ENCODE measurements around the gene TRAK2. TPM values are rescaled to one million over a fixed set of nuclear protein-coding genes. Genes with fewer than 3 reads are reported as not detected.
"Not testable (repeated sequence)": the region's sequence is repeated elsewhere in the genome, so short reads cannot be mapped to it uniquely, and the experiment has no call there.

The TRAK2 gene
- total and polyA plus RNA-seq, 2 donors (not counting 3 experiments of a cell fraction or from before 2014, with no cell fraction given) = 9.7 to 35.7 TPM

DNA sequence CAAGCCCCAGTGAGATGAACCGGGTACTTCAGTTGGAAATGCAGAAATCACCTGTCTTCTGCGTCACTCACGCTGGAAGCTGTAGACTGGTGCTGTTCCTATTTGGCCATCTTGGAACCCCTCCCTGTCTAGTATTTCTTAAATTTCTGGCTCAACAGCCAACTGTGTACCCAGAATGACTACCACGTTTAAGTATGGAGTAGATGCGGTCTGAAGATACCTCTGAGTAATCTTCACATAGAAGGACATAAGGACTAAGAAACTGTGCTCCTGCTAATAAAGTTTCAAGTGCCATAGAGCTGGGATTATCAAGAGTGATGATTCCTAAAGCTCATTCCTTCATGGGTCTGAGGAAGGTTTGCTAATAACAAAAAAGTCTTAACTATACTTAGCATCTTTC, 20.4 kb downstream of the TRAK2 start:
- peaks cover 20% of the 10 kb centered on the region for H3K79me2 ChIP-seq (ENCODE audit: control insufficient read depth, insufficient read depth, low read length)
- H2AFZ ChIP-seq (ENCODE audit: low read depth, low read length) = no peak overlapping the region
- H3K9me1 ChIP-seq (replicated peaks; ENCODE audit: control insufficient read depth, extremely low read depth, insufficient read depth, low read length) = no peaks in the 10 kb centered on the region
- H3K27me3 ChIP-seq (ENCODE audit: control insufficient read depth in 2 of 2, insufficient read depth in 2 of 2, low read length in 2 of 2) = no peaks in the 10 kb centered on the region
- DNase-seq (ENCODE audit: low read depth, low spot score) = no peak
- H4K20me1 ChIP-seq (replicated peaks; ENCODE audit: control insufficient read depth, extremely low read depth, insufficient read depth, low read length) = no peaks in the 10 kb centered on the region
- intact Hi-C loops (cut with micrococcal nuclease) = no loop called here
- dilution Hi-C loops (cut with MboI; ENCODE audit: extremely low pct_ligation_motif_present, low sequenced_read_pairs) = no loop called here
- H3K4me1 ChIP-seq (ENCODE audit: control insufficient read depth, extremely low read depth, insufficient read depth, low read length) = peaks cover 24% of the 10 kb centered on the region
- no peak overlapping the region for H3K27ac ChIP-seq (ENCODE audit: insufficient read depth, low read depth, low read length)
- ChIA-PET CTCF (no interaction called here), POLR2A (no interaction called here)
- TF ChIP-seq CTCF (IDR thresholded peaks at IDR 0.05; ENCODE audit: extremely low read depth in 1 of 2, insufficient read depth in 1 of 2, low read depth in 1 of 2, low read length in 2 of 2) (no peak), GATA2 (IDR thresholded peaks at IDR 0.05; ENCODE audit: insufficient read depth, insufficient read length, low read depth, low read length) (no peak), POLR2A (IDR thresholded peaks at IDR 0.05; ENCODE audit: low read depth, low read length) (no peak), POLR2AphosphoS5 (IDR thresholded peaks at IDR 0.05; ENCODE audit: insufficient read depth, low read depth, low read length) (no peak), JUN (IDR thresholded peaks at IDR 0.05; ENCODE audit: borderline replicate concordance, insufficient read depth, insufficient read length, low read depth) (no peak), MAX (IDR thresholded peaks at IDR 0.05; ENCODE audit: insufficient read depth, insufficient read length) (no peak), EZH2 (IDR thresholded peaks at IDR 0.05; ENCODE audit: borderline replicate concordance, low read depth, low read length, severe bottlenecking) (no peak), MYC (IDR thresholded peaks at IDR 0.05; ENCODE audit: low read depth, low read length) (no peak), FOS (IDR thresholded peaks at IDR 0.05; ENCODE audit: borderline replicate concordance, insufficient read depth, low read length) (no peak)
- no peaks in the 10 kb centered on the region for H3K9me3 ChIP-seq (replicated peaks; ENCODE audit: control insufficient read depth, insufficient read depth, low read length)
- H3K4me3 ChIP-seq (replicated peaks in 1 of 3; ENCODE audit: insufficient read depth in 1 of 3, low read depth in 1 of 3, low read length in 3 of 3) = no peak overlapping the region
- no peak overlapping the region for H3K9ac ChIP-seq (replicated peaks; ENCODE audit: extremely low read depth, insufficient read depth, low read length)
- BruUV-seq (replicated peaks) = no TSS peak
- no peaks in the 10 kb centered on the region for H3K36me3 ChIP-seq (ENCODE audit: control insufficient read depth in 2 of 2, extremely low read depth in 1 of 2, insufficient read depth in 2 of 2, low read length in 2 of 2)
- no peak for FAIRE-seq
- H3K4me2 ChIP-seq (ENCODE audit: insufficient read depth, low read length) = no peak overlapping the region

GRCh38 chr2:201430322-201430721, 20.9 kb downstream of the TRAK2 start:
- POLR2A ChIA-PET; H3K4me2 ChIP-seq (ENCODE audit: insufficient read depth, low read length); H3K36me3 ChIP-seq (ENCODE audit: control insufficient read depth in 2 of 2, extremely low read depth in 1 of 2, insufficient read depth in 2 of 2, low read length in 2 of 2); dilution Hi-C loops (cut with MboI; ENCODE audit: extremely low pct_ligation_motif_present, low sequenced_read_pairs); H3K27ac ChIP-seq (ENCODE audit: insufficient read depth, low read depth, low read length); H3K9me3 ChIP-seq (replicated peaks; ENCODE audit: control insufficient read depth, insufficient read depth, low read length); intact Hi-C loops (cut with micrococcal nuclease); H3K4me3 ChIP-seq (replicated peaks in 1 of 3; ENCODE audit: insufficient read depth in 1 of 3, low read depth in 1 of 3, low read length in 3 of 3); DNase-seq (ENCODE audit: low read depth, low spot score); H2AFZ ChIP-seq (ENCODE audit: low read depth, low read length); CTCF ChIA-PET; FAIRE-seq; BruUV-seq (replicated peaks); H3K9ac ChIP-seq (replicated peaks; ENCODE audit: extremely low read depth, insufficient read depth, low read length); H4K20me1 ChIP-seq (replicated peaks; ENCODE audit: control insufficient read depth, extremely low read depth, insufficient read depth, low read length); H3K9me1 ChIP-seq (replicated peaks; ENCODE audit: control insufficient read depth, extremely low read depth, insufficient read depth, low read length); H3K27me3 ChIP-seq (ENCODE audit: control insufficient read depth in 2 of 2, insufficient read depth in 2 of 2, low read length in 2 of 2): not testable (repeated sequence)
- peaks cover 20% of the 10 kb centered on the region for H3K79me2 ChIP-seq (ENCODE audit: control insufficient read depth, insufficient read depth, low read length)
- H3K4me1 ChIP-seq (ENCODE audit: control insufficient read depth, extremely low read depth, insufficient read depth, low read length) = peaks cover 24% of the 10 kb centered on the region

- BruUV-seq (replicated peaks); DNase-seq (ENCODE audit: low read depth, low spot score); H3K4me2 ChIP-seq (ENCODE audit: insufficient read depth, low read length); H3K36me3 ChIP-seq (ENCODE audit: control insufficient read depth in 2 of 2, extremely low read depth in 1 of 2, insufficient read depth in 2 of 2, low read length in 2 of 2); FAIRE-seq; H3K9ac ChIP-seq (replicated peaks; ENCODE audit: extremely low read depth, insufficient read depth, low read length); dilution Hi-C loops (cut with MboI; ENCODE audit: extremely low pct_ligation_motif_present, low sequenced_read_pairs); POLR2A ChIA-PET; H2AFZ ChIP-seq (ENCODE audit: low read depth, low read length); H3K27ac ChIP-seq (ENCODE audit: insufficient read depth, low read depth, low read length); intact Hi-C loops (cut with micrococcal nuclease); H4K20me1 ChIP-seq (replicated peaks; ENCODE audit: control insufficient read depth, extremely low read depth, insufficient read depth, low read length); H3K4me3 ChIP-seq (replicated peaks in 1 of 3; ENCODE audit: insufficient read depth in 1 of 3, low read depth in 1 of 3, low read length in 3 of 3); H3K9me3 ChIP-seq (replicated peaks; ENCODE audit: control insufficient read depth, insufficient read depth, low read length); CTCF ChIA-PET; H3K27me3 ChIP-seq (ENCODE audit: control insufficient read depth in 2 of 2, insufficient read depth in 2 of 2, low read length in 2 of 2); H3K9me1 ChIP-seq (replicated peaks; ENCODE audit: control insufficient read depth, extremely low read depth, insufficient read depth, low read length): not testable (repeated sequence)
- H3K4me1 ChIP-seq (ENCODE audit: control insufficient read depth, extremely low read depth, insufficient read depth, low read length) = peaks cover 24% of the 10 kb centered on the region
- H3K79me2 ChIP-seq (ENCODE audit: control insufficient read depth, insufficient read depth, low read length) = peaks cover 16% of the 10 kb centered on the region
These were observed 21.4 kb downstream of the TRAK2 start for GRCh38 chr2:201429835-201430234.

All from endothelial cell of umbilical vein (primary cell).